NB4 (cell line): ENCODE data around the gene ZNF324.
"Not testable (repeated sequence)": the region's sequence is repeated elsewhere in the genome, so short reads cannot be mapped to it uniquely, and the experiment has no call there.

Experiments
- DNase-seq: peaks from one replicate; pipeline ENCODE4 v3.0.0; 2010; ENCODE audit warnings: low read depth
- H3K4me3 ChIP-seq: one replicate; pipeline ENCODE4 v1.5.1; 2011; ENCODE audit warnings: mild to moderate bottlenecking, low read depth, low read length, moderate library complexity
- MYC ChIP-seq: IDR thresholded peaks from 2 replicates; pipeline ENCODE4 v1.6.1; 2011; ENCODE audit warnings: low read depth, low read length
- POLR2A ChIP-seq: IDR thresholded peaks from 2 replicates; pipeline ENCODE4 v1.6.1; 2011; ENCODE audit warnings: mild to moderate bottlenecking; ENCODE audit not compliant: insufficient read length; ENCODE audit errors: extremely low read depth
- TF ChIP-seq, protein P1 (sequence below): IDR thresholded peaks from 2 replicates; pipeline ENCODE4 v1.6.1; 2011; ENCODE audit warnings: low read depth, low read length
- TF ChIP-seq, protein P2 (sequence below): IDR thresholded peaks from one replicate; pipeline ENCODE4 v1.5.1; 2012; ENCODE audit warnings: low read depth, low read length

The ZNF324 gene

GRCh38 chr19:58479736-58480480 is 13.0 kb downstream of the ZNF324 start:
- DNase-seq = no peak
- TF ChIP-seq, protein P1, sequence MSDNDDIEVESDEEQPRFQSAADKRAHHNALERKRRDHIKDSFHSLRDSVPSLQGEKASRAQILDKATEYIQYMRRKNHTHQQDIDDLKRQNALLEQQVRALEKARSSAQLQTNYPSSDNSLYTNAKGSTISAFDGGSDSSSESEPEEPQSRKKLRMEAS = no peak
- TF ChIP-seq MYC = no peak
- TF ChIP-seq, protein P2, sequence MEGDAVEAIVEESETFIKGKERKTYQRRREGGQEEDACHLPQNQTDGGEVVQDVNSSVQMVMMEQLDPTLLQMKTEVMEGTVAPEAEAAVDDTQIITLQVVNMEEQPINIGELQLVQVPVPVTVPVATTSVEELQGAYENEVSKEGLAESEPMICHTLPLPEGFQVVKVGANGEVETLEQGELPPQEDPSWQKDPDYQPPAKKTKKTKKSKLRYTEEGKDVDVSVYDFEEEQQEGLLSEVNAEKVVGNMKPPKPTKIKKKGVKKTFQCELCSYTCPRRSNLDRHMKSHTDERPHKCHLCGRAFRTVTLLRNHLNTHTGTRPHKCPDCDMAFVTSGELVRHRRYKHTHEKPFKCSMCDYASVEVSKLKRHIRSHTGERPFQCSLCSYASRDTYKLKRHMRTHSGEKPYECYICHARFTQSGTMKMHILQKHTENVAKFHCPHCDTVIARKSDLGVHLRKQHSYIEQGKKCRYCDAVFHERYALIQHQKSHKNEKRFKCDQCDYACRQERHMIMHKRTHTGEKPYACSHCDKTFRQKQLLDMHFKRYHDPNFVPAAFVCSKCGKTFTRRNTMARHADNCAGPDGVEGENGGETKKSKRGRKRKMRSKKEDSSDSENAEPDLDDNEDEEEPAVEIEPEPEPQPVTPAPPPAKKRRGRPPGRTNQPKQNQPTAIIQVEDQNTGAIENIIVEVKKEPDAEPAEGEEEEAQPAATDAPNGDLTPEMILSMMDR = no peak
- TF ChIP-seq POLR2A = no peak
- H3K4me3 ChIP-seq = no peak overlapping the region

DNA sequence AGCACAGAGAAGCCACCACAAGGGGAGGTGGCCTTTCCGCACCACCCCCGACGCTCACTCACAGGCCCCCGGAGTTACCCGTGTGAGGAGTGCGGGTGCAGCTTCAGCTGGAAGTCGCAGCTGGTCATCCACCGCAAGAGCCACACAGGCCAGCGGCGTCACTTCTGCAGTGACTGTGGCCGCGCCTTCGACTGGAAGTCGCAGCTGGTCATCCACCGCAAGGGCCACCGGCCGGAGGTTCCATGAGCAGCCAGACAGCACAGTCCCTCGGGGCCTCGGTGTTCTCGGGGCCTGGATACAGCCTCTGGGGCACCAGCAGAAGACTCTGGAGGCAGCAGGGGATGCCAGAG is 13.6 kb downstream of the ZNF324 start:
- no peak overlapping the region for H3K4me3 ChIP-seq
- TF ChIP-seq MYC = no peak
- TF ChIP-seq, protein P1 = no peak
- TF ChIP-seq POLR2A = no peak
- TF ChIP-seq, protein P2 = no peak
- DNase-seq = no peak

DNA sequence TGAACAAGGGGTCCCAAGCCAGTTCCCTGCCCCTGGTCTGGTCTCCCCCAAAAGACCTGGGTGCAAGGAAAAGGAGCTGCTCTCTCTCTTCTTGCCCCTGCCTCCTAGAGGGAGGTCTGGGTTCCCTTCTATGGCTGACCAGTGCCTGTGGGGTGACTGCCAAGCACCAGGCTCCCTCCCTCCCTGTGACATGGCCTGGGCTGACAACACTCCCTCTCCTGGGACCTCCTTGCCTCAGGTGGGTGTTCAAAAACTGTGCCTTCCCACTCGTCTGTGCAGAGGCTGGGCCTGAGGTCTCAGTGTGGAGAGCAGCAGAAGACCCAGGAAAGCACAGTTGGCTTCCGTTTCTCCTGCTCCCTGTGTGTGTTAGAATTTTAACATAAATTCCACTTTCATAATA is 14.0 kb downstream of the ZNF324 start:
- H3K4me3 ChIP-seq = no peak overlapping the region
- no peak for DNase-seq
- TF ChIP-seq, protein P2 = no peak
- TF ChIP-seq, protein P1 = no peak
- TF ChIP-seq POLR2A = no peak
- TF ChIP-seq MYC = no peak

DNA sequence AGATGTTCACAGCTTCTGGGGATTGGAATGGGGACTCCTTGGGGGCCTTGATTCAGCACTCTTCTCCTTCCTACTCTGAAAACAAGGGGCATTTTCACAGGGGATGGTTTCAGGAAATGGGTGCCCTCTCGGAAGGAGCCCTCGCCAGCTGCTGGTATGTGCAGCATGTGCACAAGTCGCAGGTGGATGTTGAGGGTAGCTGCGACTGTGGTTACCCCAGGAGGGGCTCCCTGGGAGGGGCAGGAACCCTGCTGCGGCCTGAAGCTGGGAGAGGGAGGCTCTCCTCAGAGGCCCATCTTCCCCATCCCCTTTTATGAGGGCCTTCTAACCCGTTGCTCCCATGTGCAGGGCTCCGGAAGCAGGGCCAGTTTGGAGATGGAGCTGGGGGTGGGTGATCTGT is 15.5 kb downstream of the ZNF324 start:
- TF ChIP-seq, protein P2 = no peak
- TF ChIP-seq, protein P1 = no peak
- TF ChIP-seq MYC = no peak
- TF ChIP-seq POLR2A = no peak
- no peak for DNase-seq
- no peak overlapping the region for H3K4me3 ChIP-seq

DNA sequence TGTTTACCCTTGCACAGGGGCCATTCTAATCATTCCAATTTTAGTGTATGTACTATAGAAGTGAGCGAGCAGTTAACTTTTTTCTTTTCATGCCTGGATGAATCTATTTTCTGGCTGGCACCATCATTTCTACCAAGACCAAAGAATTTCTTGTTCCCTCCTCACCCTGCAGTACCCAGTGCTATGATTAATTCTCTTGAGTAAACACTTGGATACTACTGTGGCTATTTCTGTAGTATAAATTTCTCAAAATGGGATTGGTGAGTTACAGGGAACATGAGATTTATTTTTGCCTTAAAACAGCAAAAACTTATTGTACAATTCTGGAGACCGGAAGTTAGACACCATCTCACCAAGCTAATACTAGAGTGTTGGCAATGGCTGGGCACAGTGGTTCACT is 16.9 kb downstream of the ZNF324 start:
- DNase-seq = no peak
- TF ChIP-seq, protein P1 = no peak
- TF ChIP-seq, protein P2 = no peak
- no peak for TF ChIP-seq MYC
- no peak for TF ChIP-seq POLR2A
- no peak overlapping the region for H3K4me3 ChIP-seq

DNA sequence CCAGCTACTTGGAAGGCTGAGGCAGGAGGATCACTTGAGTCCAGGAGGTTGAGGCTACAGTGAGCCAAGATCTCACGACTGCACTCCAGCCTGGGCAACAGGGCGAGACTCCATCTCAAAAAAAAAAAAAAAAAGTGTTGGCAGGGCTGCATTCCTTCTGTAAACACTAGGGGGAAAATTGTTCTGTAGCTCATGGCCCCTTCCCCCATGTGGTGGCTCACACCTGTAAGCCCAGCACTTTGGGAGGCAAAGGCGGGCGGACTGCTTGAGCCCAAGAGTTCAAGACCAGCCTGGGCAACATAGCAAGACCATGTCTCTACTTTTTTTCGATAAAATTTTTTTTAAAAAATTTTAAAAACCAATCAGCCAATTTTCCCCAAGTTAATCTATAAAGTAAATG is 17.5 kb downstream of the ZNF324 start:
- DNase-seq, H3K4me3 ChIP-seq: not testable (repeated sequence)
